Caco-2 (cell line): Measurements from ENCODE around the gene HBA2. TPM values are rescaled to one million over a fixed set of nuclear protein-coding genes. Genes with fewer than 3 reads are reported as not detected.
"Not testable (repeated sequence)": the region's sequence is repeated elsewhere in the genome, so short reads cannot be mapped to it uniquely, and the experiment has no call there.

Experiments
- Bru-seq: library from RNA; stranded (reverse); fragments of 400-500 nt; gene quantifications from one replicate; lab custom pipeline; 2021; lab: Mats Ljungman, UMichigan
- BruChase-seq, 2 experiments: library from RNA; stranded (reverse); fragments of 400-500 nt; gene quantifications; one replicate each; lab custom pipeline; 2021; lab: Mats Ljungman, UMichigan
- BruUV-seq: library from RNA; stranded (reverse); fragments of 400-500 nt; replicated peaks from 2 replicates; lab custom pipeline; 2021; lab: Mats Ljungman, UMichigan
- CTCF ChIA-PET: fragments of 300-600 bp; sonication (Branson Sonifier 250); formaldehyde crosslinking; loops from one replicate; lab custom pipeline; 2022; ENCODE audit warnings: antibody characterized with exemption; lab: Charles Lee
- POLR2A ChIA-PET: fragments of 300-600 bp; sonication (Branson Sonifier 250); formaldehyde crosslinking; loops from one replicate; lab custom pipeline; 2022; ENCODE audit warnings: antibody characterized with exemption; lab: Charles Lee
- DNase-seq, 2 experiments: peaks; one replicate each; pipeline versions ENCODE4 v3.0.0 to v3.0.0-alpha.2; 2020 to 2022
- H3K27me3 ChIP-seq: replicated peaks from 2 replicates; pipeline ENCODE4 v1.6.0; 2011; ENCODE audit warnings: low read length; ENCODE audit not compliant: control insufficient read depth, insufficient read depth
- H3K36me3 ChIP-seq: 2 replicates; pipeline ENCODE4 v1.5.1; 2011; ENCODE audit warnings: low read length; ENCODE audit not compliant: control insufficient read depth, insufficient read depth
- H3K4me1 ChIP-seq: fragments of 250-450 bp; sonication (Bioruptor Pico); 2 replicates; pipeline ENCODE4 v1.5.1; 2020; ENCODE audit warnings: mild to moderate bottlenecking
- H3K4me3 ChIP-seq: 2 replicates; pipeline ENCODE4 v1.5.1; 2011; ENCODE audit warnings: low read depth, mild to moderate bottlenecking, control low read depth, low read length
- H3K9me3 ChIP-seq: fragments of 250-450 bp; sonication (Bioruptor Pico); 2 replicates; pipeline ENCODE4 v1.5.1; 2020; ENCODE audit warnings: mild to moderate bottlenecking, moderate library complexity
- H3K27ac Mint-ChIP-seq: one replicate; pipeline ENCODE4 v1.8.0; 2022; ENCODE audit warnings: mixed read lengths; ENCODE audit not compliant: unreplicated experiment
- H3K27me3 Mint-ChIP-seq: one replicate; pipeline ENCODE4 v1.8.0; 2022; ENCODE audit warnings: mixed read lengths; ENCODE audit not compliant: insufficient read depth, unreplicated experiment
- H3K36me3 Mint-ChIP-seq: one replicate; pipeline ENCODE4 v1.8.0; 2022; ENCODE audit warnings: mild to moderate bottlenecking, mixed read lengths; ENCODE audit not compliant: insufficient read depth, unreplicated experiment
- H3K4me1 Mint-ChIP-seq: one replicate; pipeline ENCODE4 v1.8.0; 2022; ENCODE audit warnings: low read depth, mixed read lengths; ENCODE audit not compliant: unreplicated experiment
- H3K4me3 Mint-ChIP-seq: one replicate; pipeline ENCODE4 v1.8.0; 2022; ENCODE audit warnings: mild to moderate bottlenecking, moderate library complexity, mixed read lengths; ENCODE audit not compliant: unreplicated experiment
- H3K9me3 Mint-ChIP-seq: one replicate; pipeline ENCODE4 v1.8.0; 2022; ENCODE audit warnings: mixed read lengths; ENCODE audit not compliant: unreplicated experiment
- intact Hi-C: fragments of 100-400 bp; cut with micrococcal nuclease; formaldehyde crosslinking; loops from one replicate; pipeline ENCODE4 v1.10.0; 2022; ENCODE audit not compliant: unreplicated experiment
- long read RNA-seq: library from polyadenylated mRNA; stranded (forward); transcript quantifications from one replicate; pipeline ENCODE4 v2.0.0, GENCODE V29; 2022
- total RNA-seq: library from RNA; stranded (reverse); gene quantifications from 2 replicates; pipeline ENCODE4 v1.2.3, GENCODE V29; 2022
- TF ChIP-seq, protein P1 (sequence below), 2 experiments: fragments of 200-600 bp in 1 of 2; IDR thresholded peaks; 1 replicate in 1 of 2; 2 replicates in 1 of 2; pipeline versions ENCODE4 v1.5.1 to v1.8.0; 2011 to 2022; ENCODE audit warnings: antibody characterized with exemption in 1 of 2, control low read depth in 1 of 2, inconsistent platforms in 1 of 2, low read depth in 1 of 2, low read length in 1 of 2, mild to moderate bottlenecking in 1 of 2, moderate library complexity in 1 of 2; ENCODE audit not compliant: insufficient read depth in 1 of 2, severe bottlenecking in 1 of 2, unreplicated experiment in 1 of 2

HBA2 gene
- total RNA-seq, result 2.1 TPM in 1 of 2 replicates, not detected in the other
- Bru-seq, nascent RNA, result not detected
- BruChase-seq, experiment 1, labeled RNA remaining after a 2-hour chase, result not detected
- not detected for BruChase-seq, experiment 2, labeled RNA remaining after a 6-hour chase
- long read RNA-seq, result 0 reads

DNA sequence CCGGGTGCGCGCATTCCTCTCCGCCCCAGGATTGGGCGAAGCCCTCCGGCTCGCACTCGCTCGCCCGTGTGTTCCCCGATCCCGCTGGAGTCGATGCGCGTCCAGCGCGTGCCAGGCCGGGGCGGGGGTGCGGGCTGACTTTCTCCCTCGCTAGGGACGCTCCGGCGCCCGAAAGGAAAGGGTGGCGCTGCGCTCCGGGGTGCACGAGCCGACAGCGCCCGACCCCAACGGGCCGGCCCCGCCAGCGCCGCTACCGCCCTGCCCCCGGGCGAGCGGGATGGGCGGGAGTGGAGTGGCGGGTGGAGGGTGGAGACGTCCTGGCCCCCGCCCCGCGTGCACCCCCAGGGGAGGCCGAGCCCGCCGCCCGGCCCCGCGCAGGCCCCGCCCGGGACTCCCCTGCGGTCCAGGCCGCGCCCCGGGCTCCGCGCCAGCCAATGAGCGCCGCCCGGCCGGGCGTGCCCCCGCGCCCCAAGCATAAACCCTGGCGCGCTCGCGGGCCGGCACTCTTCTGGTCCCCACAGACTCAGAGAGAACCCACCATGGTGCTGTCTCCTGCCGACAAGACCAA is at the start of gene HBA2:
HBA2 (plus strand) TSS at position 503 of the 568 bp plus-strand sequence; CDS start at position 540, 37 bp downstream.
- H3K9me3 Mint-ChIP-seq, H3K4me1 Mint-ChIP-seq, DNase-seq, H3K9me3 ChIP-seq, H3K36me3 ChIP-seq, BruUV-seq, intact Hi-C loops, H3K4me3 ChIP-seq, CTCF ChIA-PET, H3K36me3 Mint-ChIP-seq, H3K27ac Mint-ChIP-seq, H3K4me1 ChIP-seq, POLR2A ChIA-PET, H3K27me3 ChIP-seq: not testable (repeated sequence)
- peaks cover 21% of the 10 kb centered on the region for H3K27me3 Mint-ChIP-seq
- peak within 1 kb of the TSS; percentile 40 for H3K4me3 Mint-ChIP-seq

DNA sequence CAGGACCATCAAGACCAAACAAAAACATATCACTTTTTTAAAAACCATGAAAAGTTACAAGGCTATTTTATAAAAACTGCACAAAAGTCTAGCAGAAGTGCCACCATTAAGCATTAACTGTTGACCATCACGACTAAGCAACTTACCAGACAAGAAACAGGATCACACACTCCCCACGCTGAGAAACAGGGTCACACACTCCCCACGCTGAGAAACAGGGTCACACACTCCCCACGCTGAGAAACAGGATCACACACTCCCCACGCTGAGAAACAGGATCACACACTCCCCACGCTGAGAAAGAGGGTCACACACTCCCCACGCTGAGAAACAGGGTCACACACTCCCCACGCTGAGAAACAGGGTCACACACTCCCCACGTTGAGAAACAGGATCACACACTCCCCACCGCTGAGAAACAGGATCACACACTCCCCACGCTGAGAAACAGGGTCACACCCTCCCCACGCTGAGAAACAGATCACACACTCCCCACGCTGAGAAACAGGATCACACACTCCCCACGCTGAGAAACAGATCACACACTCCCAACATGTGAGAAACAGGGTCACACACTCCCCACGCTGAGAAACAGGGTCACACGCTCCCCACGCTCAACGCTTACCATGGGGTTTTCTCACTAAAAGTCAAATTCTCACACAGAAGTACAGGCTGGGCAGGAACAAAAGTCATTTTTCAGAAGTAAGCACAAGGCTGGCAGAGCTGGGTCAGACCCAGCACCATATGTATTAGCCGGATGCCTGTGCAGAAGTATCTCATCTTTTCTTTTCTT is 48.9 kb upstream of the HBA2 start:
- H3K4me3 Mint-ChIP-seq, intact Hi-C loops, H3K27me3 ChIP-seq, CTCF ChIA-PET, H3K9me3 ChIP-seq, H3K27me3 Mint-ChIP-seq, BruUV-seq, H3K4me1 ChIP-seq, H3K9me3 Mint-ChIP-seq, H3K36me3 ChIP-seq, H3K27ac Mint-ChIP-seq, H3K4me3 ChIP-seq, H3K4me1 Mint-ChIP-seq, DNase-seq: not testable (repeated sequence)
- POLR2A ChIA-PET, result interaction anchor here (0.6 kb wide), 1 partner anchor 78 kb away, joined by 3 read pairs; no protein-coding TSS in a partner anchor
- peaks cover 14% of the 10 kb centered on the region for H3K36me3 Mint-ChIP-seq

DNA sequence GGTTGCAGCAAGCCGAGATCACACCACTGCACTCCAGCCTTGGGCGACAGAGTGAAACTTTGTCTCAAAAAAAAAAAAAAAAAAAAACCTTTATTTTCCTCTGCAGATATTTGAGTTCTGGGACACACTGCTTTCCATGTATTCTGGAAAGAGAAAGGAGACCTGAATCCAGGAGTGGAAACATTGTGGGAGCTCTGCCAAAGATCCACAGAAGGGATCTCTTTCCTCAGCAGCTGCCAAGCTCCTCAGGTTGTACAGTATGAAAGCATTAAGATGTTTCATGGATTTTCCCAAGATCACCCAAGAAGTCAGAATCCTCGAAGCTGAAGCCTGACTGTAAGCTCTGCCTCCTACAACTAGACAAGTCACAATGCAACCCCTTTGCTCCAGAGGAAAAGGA is 47.7 kb upstream of the HBA2 start:
- no peaks in the 10 kb centered on the region for H3K27me3 Mint-ChIP-seq
- Histone ChIP-seq H3K9me3 (no peaks in the 10 kb centered on the region), H3K36me3 (no peaks in the 10 kb centered on the region), H3K27me3 (no peaks in the 10 kb centered on the region), H3K4me3 (no peak overlapping the region), H3K4me1 (no peaks in the 10 kb centered on the region)
- H3K36me3 Mint-ChIP-seq, result peaks cover 14% of the 10 kb centered on the region
- TF ChIP-seq, protein P1, sequence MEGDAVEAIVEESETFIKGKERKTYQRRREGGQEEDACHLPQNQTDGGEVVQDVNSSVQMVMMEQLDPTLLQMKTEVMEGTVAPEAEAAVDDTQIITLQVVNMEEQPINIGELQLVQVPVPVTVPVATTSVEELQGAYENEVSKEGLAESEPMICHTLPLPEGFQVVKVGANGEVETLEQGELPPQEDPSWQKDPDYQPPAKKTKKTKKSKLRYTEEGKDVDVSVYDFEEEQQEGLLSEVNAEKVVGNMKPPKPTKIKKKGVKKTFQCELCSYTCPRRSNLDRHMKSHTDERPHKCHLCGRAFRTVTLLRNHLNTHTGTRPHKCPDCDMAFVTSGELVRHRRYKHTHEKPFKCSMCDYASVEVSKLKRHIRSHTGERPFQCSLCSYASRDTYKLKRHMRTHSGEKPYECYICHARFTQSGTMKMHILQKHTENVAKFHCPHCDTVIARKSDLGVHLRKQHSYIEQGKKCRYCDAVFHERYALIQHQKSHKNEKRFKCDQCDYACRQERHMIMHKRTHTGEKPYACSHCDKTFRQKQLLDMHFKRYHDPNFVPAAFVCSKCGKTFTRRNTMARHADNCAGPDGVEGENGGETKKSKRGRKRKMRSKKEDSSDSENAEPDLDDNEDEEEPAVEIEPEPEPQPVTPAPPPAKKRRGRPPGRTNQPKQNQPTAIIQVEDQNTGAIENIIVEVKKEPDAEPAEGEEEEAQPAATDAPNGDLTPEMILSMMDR (IDR thresholded peaks at IDR 0.05; ENCODE audit: insufficient read depth in 1 of 2, low read depth in 1 of 2, low read length in 1 of 2, severe bottlenecking in 1 of 2, unreplicated experiment in 1 of 2), result no peak
- intact Hi-C loops, result no loop called here
- ChIA-PET POLR2A (no interaction called here), CTCF (interaction anchor here (1.6 kb wide), 1 partner anchor 18 kb away, joined by 4 read pairs; no protein-coding TSS in a partner anchor)
- no peaks in the 10 kb centered on the region for H3K4me1 Mint-ChIP-seq
- BruUV-seq, result no TSS peak
- H3K4me3 Mint-ChIP-seq, result no peak overlapping the region
- no peak for DNase-seq
- no peaks in the 10 kb centered on the region for H3K9me3 Mint-ChIP-seq
- H3K27ac Mint-ChIP-seq, result no peak overlapping the region

DNA sequence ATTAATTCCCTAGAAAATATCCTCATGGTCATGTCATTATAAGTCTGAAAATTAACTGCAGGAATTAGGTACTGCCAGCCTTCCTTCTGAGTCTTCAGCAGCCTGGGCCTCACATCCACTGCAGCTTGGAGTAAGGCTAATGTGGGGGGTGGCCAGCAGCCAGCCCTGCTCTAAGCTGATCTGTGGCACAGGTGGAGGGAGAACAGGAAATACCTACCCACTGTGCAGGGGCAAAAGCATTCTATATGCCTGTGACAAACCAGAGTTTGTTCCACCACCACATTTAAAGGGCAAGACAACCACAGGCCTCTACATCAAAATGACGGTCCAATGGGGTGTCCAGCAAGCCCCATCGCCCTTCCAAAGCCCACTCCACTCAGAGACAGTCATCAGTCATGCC is 43.6 kb upstream of the HBA2 start:
- no peaks in the 10 kb centered on the region for H3K36me3 Mint-ChIP-seq
- no peaks in the 10 kb centered on the region for H3K27me3 ChIP-seq
- ChIA-PET POLR2A (no interaction called here), CTCF (no interaction called here)
- no peaks in the 10 kb centered on the region for H3K27me3 Mint-ChIP-seq
- DNase-seq, result no peak
- no peaks in the 10 kb centered on the region for H3K4me1 ChIP-seq
- H3K4me3 ChIP-seq, result no peak overlapping the region
- H3K27ac Mint-ChIP-seq, result no peak overlapping the region
- H3K9me3 Mint-ChIP-seq, result no peaks in the 10 kb centered on the region
- no peaks in the 10 kb centered on the region for H3K9me3 ChIP-seq
- no peaks in the 10 kb centered on the region for H3K4me1 Mint-ChIP-seq
- no peaks in the 10 kb centered on the region for H3K36me3 ChIP-seq
- no TSS peak for BruUV-seq
- TF ChIP-seq, protein P1 (IDR thresholded peaks at IDR 0.05; ENCODE audit: insufficient read depth in 1 of 2, low read depth in 1 of 2, low read length in 1 of 2, severe bottlenecking in 1 of 2, unreplicated experiment in 1 of 2), result no peak
- intact Hi-C loops, result no loop called here
- no peak overlapping the region for H3K4me3 Mint-ChIP-seq
